GM19438 (cell line): ENCODE data around the gene RNF145.
"Not testable (repeated sequence)": the region's sequence is repeated elsewhere in the genome, so short reads cannot be mapped to it uniquely, and the experiment has no call there.

ENCODE experiments used
- ATAC-seq: cut with Tn5 transposase; IDR thresholded peaks from one replicate; pipeline ENCODE4 v1.9.1; 2021; ENCODE audit warnings: low read depth; ENCODE audit not compliant: unreplicated experiment

The RNF145 gene

DNA sequence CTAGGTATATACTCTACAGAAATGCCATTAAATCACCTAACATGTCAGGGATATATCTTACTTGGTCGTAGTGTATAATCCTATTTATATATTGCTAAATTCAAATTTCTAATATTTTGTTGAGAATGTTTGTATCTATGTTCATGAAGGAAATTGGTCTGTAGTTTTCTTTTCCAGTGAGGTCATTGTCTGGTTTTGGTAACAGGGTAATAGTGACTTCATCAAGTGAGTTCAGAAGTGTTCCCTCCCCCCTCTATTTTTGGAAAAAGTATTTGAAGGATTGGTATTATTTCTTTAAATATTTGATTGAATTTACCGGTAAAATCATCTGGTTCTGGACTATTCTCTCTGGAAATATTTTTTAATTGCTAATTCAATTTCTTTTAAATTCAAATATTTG, 86.2 kb downstream of the RNF145 start:
- no peak for ATAC-seq

DNA sequence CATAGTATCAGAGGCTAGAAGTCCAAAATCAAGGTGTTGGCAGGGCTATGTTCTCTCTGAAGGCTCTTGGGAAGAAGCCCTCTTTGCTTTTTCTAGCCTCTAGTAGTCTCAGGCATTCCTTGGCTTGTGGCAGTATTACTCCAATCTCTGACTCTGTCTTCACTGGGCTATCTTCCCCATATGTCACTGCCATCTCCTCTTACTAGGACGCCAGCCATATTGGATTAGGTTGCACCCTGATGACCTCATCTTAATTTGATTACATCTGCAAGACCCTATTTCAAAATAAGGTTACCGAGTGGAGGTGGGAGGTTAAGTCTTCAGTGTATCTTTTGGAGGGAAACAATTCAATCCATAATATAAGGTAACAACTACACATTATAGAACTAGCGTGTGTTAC, 88.3 kb downstream of the RNF145 start:
- ATAC-seq, result no peak

DNA sequence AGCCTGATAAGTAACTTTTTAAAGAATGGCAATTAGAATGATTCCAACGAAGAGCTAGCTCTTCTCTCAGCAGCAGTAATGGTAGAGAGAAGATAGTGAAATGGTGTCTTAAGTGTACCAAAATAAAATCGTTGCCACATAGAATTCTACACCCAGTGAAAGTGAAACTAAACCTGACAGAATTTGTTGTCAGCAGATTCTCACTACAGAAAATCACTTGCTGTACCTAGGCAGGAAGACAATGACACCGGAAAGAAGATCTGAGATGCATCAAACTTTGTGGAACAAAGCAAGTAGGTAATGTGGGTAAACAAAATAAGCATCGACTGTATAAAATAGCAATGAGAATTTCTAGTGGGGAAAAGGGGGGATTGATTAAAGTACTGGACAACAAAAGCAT, 88.9 kb downstream of the RNF145 start:
- no peak for ATAC-seq

DNA sequence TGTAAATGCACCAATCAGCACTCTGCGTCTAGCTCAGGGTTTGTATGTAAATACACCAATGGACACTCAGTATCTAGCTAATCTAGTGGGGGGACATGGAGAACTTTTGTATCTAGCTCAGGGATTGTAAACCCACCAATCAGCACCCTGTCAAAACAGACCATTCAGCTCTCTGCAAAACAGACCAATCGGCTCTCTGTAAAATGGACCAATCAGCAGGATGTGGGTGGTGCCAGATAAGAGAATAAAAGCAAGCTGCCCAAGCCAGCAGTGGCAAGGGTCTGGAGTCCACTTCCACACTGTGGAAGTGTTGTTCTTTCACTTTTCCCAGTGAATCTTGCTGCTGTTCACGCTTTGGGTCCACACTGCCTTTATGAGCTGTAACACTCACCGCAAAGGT, 89.5 kb downstream of the RNF145 start:
- not testable (repeated sequence) for ATAC-seq

DNA sequence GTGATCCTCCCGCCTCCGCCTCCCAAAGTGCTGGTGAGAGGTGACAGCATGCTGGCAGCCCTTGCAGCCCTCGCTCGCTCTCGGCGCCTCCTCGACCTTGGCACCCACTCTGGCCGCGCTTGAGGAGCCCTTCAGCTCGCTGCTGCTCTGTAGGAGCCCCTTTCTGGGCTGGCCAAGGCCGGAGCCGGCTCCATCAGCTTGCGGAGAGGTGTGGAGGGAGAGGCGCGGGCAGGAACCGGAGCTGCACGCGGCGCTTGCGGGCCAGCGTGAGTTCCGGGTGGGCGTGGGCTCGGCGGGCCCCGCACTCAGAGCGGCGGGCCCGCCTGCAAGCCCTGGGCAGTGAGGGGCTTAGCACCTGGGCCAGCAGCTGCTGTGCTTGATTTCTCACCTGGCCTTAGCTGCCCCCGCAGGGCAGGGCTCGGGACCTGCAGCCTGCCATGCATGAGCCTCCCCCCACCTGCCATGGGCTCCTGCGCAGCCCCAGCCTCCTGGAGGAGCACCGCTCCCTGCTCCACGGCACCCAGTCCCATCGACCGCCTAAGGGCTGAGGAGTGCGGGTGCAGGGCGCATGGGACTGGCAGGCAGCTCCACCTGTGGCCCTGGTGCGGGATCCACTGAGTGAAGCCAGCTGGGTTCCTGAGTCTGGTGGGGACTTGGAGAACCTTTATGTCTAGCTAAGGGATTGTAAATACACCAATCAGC, 90.2 kb downstream of the RNF145 start:
- not testable (repeated sequence) for ATAC-seq

DNA sequence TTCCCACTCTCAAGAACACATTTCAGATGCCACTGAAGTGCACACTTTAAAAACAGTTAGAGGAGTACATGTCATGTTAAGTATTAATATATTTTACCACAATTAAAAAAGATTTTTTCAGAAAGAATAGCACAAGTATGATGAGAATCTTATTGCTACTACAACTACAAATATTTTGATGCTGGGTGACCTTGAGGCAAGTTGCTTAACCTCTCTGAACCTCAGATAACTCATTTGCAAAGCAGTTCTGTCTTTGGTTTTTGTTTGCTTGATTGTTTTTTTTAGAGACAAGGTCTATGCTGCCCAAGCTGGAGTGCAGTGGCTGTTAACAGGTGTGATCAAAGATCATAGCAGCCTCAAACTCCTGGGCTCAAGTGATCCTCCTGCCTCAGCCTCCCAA, 95.9 kb downstream of the RNF145 start:
- ATAC-seq, result no peak

DNA sequence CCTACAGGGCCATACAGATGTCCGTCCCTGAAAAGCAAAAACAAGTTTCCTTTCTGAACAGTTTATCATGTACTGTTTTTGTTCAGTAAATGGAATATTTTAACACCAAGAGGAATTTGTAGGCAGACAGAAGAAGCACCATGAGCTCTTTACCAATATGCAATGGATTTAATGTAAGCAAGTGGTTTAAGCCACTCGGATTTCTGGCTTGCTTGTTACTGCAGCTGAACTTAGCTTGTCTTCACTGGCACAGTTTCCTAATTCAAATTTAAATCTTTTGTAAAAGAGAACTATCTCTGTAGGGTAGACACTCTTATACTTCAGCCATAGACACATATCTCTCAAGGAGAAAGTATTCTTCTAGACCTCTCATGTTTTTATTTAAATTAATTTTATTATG, 96.9 kb downstream of the RNF145 start:
- ATAC-seq, result no peak
